Kidney tubule cell (primary cell): ENCODE measurements around the gene TP53TG3B.
"Not testable (repeated sequence)": the region's sequence is repeated elsewhere in the genome, so short reads cannot be mapped to it uniquely, and the experiment has no call there.

ENCODE experiments used
- DNase-seq: peaks from one replicate; pipeline ENCODE4 v3.0.0-alpha.2; 2018; ENCODE audit warnings: low spot score

The TP53TG3B gene, protein sequence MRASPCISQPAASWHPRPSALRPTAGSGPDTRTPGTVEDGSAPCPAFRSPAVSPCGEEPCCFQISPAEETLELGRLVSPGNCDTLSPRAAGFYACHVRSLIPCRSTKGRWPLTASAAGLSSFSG

DNA sequence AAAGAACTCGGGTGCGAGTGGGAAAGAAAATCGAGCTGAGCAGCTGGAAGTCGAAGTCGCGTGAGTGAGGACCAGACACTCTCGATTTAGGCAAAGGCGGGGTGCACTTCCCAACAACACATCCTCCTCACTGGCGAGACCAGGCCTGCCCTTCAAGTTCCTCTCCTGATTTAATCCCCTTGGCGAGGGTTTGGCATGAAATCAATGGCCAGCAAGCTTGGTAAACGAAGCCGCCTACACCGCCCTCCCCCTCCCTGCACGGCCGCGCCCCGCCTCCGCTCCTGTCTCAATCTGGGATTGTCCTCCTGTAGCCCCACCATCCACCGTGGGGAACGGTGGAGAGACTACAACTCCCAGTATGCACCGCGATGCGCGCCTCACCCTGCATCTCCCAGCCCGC lies at the start of gene TP53TG3B:
Gene TP53TG3B (plus strand): TSS at position 301 of the 400 bp plus-strand sequence. CDS start 68 bp downstream, at position 369.
- DNase-seq, result not testable (repeated sequence)

DNA sequence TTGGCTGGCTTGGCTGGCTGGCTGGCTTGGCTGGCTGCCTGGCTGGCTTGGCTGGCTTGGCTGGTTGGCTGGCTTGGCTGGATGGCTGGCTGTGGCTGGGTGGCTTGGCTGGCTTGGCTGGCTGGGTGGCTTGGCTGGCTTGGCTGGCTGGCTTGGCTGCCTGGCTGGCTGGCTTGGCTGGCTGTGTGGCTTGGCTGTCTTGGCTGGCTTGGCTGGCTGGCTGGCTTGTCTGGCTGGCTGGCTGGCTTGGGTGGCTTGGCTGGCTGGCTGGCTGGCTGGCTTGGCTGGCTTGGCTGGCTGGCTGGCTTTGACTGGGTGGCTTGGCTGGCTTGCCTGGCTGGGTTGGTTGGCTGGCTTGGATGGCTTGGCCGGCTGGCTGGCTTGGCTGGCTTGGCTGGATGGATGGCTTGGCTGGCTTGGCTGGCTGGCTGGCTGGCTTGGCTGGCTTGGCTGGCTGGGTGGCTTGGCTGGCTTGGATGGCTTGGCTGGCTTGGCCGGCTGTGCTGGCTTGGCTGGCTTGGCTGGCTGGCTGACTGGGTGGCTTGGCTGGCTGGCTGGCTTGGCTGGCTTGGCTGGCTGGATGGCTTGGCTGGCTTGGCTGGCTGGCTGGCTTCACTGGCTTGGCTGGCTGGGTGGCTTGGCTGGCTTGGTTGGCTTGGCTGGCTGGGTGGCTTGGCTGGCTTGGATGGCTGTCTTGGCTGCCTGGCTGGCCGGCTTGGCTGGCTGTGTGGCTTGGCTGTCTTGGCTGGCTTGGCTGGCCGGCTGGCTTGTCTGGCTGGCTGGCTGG lies 24.2 kb upstream of the TP53TG3B start:
- not testable (repeated sequence) for DNase-seq

DNA sequence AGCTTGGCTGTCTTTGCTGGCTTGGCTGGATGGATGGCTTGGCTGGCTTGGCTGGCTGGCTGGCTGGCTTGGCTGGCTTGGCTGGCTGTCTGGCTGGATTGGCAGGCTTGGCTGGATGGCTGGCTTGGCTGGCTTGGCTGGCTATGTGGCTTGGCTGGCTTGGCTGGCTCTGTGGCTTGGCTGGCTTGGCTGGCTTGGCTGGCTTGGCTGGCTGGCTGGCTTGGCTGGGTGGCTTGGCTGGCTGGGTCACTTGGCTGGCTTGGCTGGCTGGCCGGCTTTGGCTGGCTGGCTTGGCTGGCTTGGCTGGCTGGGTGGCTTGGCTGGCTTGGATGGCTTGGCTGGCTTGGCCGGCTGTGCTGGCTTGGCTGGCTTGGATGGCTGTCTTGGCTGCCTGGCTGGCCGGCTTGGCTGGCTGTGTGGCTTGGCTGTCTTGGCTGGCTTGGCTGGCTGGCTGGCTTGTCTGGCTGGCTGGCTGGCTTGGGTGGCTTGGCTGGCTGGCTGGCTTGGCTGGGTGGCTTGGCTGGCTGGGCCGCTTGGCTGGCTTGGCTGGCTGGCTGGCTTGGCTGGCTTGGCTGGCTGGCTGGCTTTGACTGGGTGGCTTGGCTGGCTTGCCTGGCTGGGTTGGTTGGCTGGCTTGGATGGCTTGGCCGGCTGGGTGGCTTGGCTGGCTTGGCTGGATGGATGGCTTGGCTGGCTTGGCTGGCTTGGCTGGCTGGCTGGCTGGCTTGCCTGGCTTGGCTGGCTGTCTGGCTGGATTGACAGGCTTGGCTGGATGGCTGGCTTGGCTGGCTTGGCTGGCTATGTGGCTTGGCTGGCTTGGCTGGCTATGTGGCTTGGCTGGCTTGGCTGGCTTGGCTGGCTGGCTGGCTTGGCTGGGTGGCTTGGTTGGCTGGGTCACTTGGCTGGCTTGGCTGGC lies 22.8 kb upstream of the TP53TG3B start:
- DNase-seq, result not testable (repeated sequence)

DNA sequence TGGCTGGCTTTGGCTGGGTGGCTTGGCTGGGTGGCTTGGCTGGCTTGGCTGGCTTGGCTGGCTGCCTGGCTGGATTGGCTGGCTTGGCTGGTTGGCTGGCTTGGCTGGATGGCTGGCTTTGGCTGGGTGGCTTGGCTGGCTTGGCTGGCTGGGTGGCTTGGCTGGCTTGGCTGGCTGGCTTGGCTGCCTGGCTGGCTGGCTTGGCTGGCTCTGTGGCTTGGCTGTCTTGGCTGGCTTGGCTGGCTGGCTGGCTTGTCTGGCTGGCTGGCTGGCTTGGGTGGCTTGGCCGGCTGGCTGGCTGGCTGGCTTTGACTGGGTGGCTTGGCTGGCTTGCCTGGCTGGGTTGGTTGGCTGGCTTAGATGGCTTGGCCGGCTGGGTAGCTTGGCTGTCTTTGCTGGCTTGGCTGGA lies 22.1 kb upstream of the TP53TG3B start:
- not testable (repeated sequence) for DNase-seq

DNA sequence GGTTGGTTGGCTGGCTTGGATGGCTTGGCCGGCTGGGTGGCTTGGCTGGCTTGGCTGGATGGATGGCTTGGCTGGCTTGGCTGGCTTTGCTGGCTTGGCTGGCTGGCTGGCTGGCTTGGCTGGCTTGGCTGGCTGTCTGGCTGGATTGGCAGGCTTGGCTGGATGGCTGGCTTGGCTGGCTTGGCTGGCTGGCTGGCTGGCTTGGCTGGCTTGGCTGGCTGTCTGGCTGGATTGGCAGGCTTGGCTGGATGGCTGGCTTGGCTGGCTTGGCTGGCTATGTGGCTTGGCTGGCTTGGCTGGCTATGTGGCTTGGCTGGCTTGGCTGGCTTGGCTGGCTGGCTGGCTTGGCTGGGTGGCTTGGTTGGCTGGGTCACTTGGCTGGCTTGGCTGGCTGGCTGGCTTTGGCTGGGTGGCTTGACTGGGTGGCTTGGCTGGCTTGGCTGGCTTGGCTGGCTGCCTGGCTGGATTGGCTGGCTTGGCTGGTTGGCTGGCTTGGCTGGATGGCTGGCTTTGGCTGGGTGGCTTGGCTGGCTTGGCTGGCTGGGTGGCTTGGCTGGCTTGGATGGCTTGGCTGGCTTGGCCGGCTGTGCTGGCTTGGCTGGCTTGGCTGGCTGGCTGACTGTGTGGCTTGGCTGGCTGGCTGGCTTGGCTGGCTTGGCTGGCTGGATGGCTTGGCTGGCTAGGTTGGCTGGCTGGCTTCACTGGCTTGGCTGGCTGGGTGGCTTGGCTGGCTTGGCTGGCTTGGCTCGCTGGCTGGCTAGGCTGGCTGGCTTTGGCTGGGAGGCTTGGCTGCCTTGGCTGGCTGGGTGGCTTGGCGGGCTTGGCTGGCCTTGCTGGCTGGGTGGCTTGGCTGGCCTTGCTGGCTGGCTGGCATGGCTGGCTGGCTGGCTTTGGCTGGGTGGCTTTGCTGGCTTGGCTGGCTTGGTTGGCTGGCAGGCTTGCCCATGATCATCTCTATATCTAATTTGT lies 21.3 kb upstream of the TP53TG3B start:
- not testable (repeated sequence) for DNase-seq
